K562 (cell line): ENCODE results near the gene ENTREP1. TPM values are rescaled to one million over a fixed set of nuclear protein-coding genes. Genes with fewer than 3 reads are reported as not detected.

ENCODE experiments used
- ATAC-seq: fragments of 200-7000 bp; cut with Tn5 transposase; 3 replicates; pipeline ENCODE4 v1.9.1; 2020; ENCODE audit warnings: moderate library complexity
- BruUV-seq: library from RNA; stranded (reverse); fragments of 400-500 nt; replicated peaks from 2 replicates; lab custom pipeline; 2021; lab: Mats Ljungman, UMichigan
- CTCF ChIA-PET: fragments of 300-600 bp; formaldehyde crosslinking; extraction: SDS; loops from one replicate; lab custom pipeline; 2021; ENCODE audit warnings: low intra/inter-chr PET ratio; lab: Yijun Ruan, JAX
- POLR2A ChIA-PET: fragments of 300-600, 350-650 bp; sonication (Branson Sonifier 250); formaldehyde crosslinking; extraction: SDS; loops from one replicate; lab custom pipeline; 2021; ENCODE audit warnings: antibody characterized with exemption, inconsistent platforms; lab: Yijun Ruan, JAX
- DNase-seq, 4 experiments: peaks; one replicate each; pipeline versions ENCODE4 v3.0.0 to v3.0.0-alpha.2; 2011 to 2018; ENCODE audit warnings: low spot score in 3 of 4, mixed read lengths in 3 of 4; ENCODE audit errors: extremely low read depth in 1 of 4
- FAIRE-seq: peaks from 2 replicates; lab custom pipeline; 2011; peaks lifted over from hg19 to GRCh38; lab: Jason Lieb, UNC
- H2AFZ ChIP-seq: 2 replicates; pipeline ENCODE4 v1.6.0; 2011; ENCODE audit warnings: low read depth, low read length, control low read depth, inconsistent platforms
- H3K27ac ChIP-seq: fragments of 200-600 bp; 3 replicates; pipeline ENCODE4 v1.8.0; 2011; ENCODE audit warnings: low read depth, mild to moderate bottlenecking, control low read depth, inconsistent platforms, low read length, moderate library complexity, mixed read lengths; ENCODE audit errors: extremely low read depth
- H3K27me3 ChIP-seq, 2 experiments: fragments of 300-600 bp in 1 of 2; 2 replicates in 1 of 2; 3 replicates in 1 of 2; pipeline versions ENCODE4 v1.6.0 to v1.8.0; 2011; ENCODE audit warnings: inconsistent platforms in 2 of 2, low read length in 2 of 2, mild to moderate bottlenecking in 1 of 2, mixed read lengths in 1 of 2, moderate library complexity in 1 of 2; ENCODE audit not compliant: control insufficient read depth in 2 of 2, insufficient read depth in 2 of 2
- H3K36me3 ChIP-seq: fragments of 300-600 bp; 3 replicates; pipeline ENCODE4 v1.8.0; 2011; ENCODE audit warnings: mild to moderate bottlenecking, low read length, inconsistent platforms; ENCODE audit not compliant: control insufficient read depth, insufficient read depth
- H3K4me1 ChIP-seq, 2 experiments: fragments of 200-600 bp in 1 of 2; replicated peaks in 1 of 2; 2 replicates in 1 of 2; 3 replicates in 1 of 2; pipeline versions ENCODE4 v1.5.1 to v1.8.0; 2011; ENCODE audit warnings: inconsistent platforms in 2 of 2, low read length in 2 of 2, mild to moderate bottlenecking in 1 of 2, mixed read lengths in 1 of 2, moderate library complexity in 1 of 2; ENCODE audit not compliant: control insufficient read depth in 2 of 2, insufficient read depth in 2 of 2
- H3K4me2 ChIP-seq: 2 replicates; pipeline ENCODE4 v1.6.1; 2011; ENCODE audit warnings: low read length, control low read depth, inconsistent platforms, mixed read lengths; ENCODE audit not compliant: insufficient read depth
- H3K4me3 ChIP-seq: fragments of 200-600 bp; sonication (generic), shearing (Covaris generic); 2 replicates; pipeline ENCODE4 v1.5.1; 2016; ENCODE audit warnings: control low read depth, inconsistent platforms
- H3K79me2 ChIP-seq: fragments of 200-600 bp; 3 replicates; pipeline ENCODE4 v1.8.0; 2011; ENCODE audit warnings: low read length, inconsistent platforms; ENCODE audit not compliant: control insufficient read depth, insufficient read depth
- H3K9ac ChIP-seq, 2 experiments: 2 replicates each; pipeline versions ENCODE4 v1.6.0 to v1.6.1; 2011; ENCODE audit warnings: low read depth in 2 of 2, low read length in 2 of 2, control low read depth in 1 of 2, inconsistent platforms in 1 of 2, mild to moderate bottlenecking in 1 of 2, mixed read lengths in 1 of 2; ENCODE audit not compliant: insufficient read depth in 1 of 2
- H3K9me1 ChIP-seq: one replicate; pipeline ENCODE4 v1.6.0; 2011; ENCODE audit warnings: inconsistent platforms, mild to moderate bottlenecking, low read length, moderate library complexity; ENCODE audit not compliant: control insufficient read depth, insufficient read depth
- H3K9me3 ChIP-seq: replicated peaks from 2 replicates; pipeline ENCODE4 v1.5.1; 2011; ENCODE audit warnings: low read depth, low read length, inconsistent platforms; ENCODE audit not compliant: control insufficient read depth, insufficient read depth
- H4K20me1 ChIP-seq: replicated peaks from 2 replicates; pipeline ENCODE4 v1.6.1; 2011; ENCODE audit warnings: low read length, inconsistent platforms, mixed read lengths; ENCODE audit not compliant: control insufficient read depth, insufficient read depth
- BRD9 ChIP-seq: fragments of 450-650 bp; IDR thresholded peaks from 2 replicates; pipeline ENCODE4 v1.6.1; 2018; ENCODE audit warnings: low read depth; ENCODE audit not compliant: partially characterized antibody
- DDX20 ChIP-seq: fragments of 450-650 bp; IDR thresholded peaks from 2 replicates; pipeline ENCODE4 v1.6.1; 2016; ENCODE audit warnings: missing genetic modification characterization, low read depth, mild to moderate bottlenecking, missing compliant biosample characterization, moderate library complexity
- EP300 ChIP-seq: IDR thresholded peaks from 2 replicates; pipeline ENCODE4 v1.6.1; 2012; ENCODE audit warnings: low read length, improper control_type of control experiment
- EP400 ChIP-seq: fragments of 450-650 bp; IDR thresholded peaks from 2 replicates; pipeline ENCODE4 v1.6.1; 2017; ENCODE audit warnings: antibody characterized with exemption, mild to moderate bottlenecking, moderate library complexity
- EWSR1 ChIP-seq: fragments of 450-650 bp; IDR thresholded peaks from 2 replicates; pipeline ENCODE4 v1.6.1; 2018; ENCODE audit warnings: borderline replicate concordance, mild to moderate bottlenecking, low read depth, moderate library complexity; ENCODE audit not compliant: partially characterized antibody
- GTF3C2 ChIP-seq: IDR thresholded peaks from 3 replicates; pipeline ENCODE4 v1.6.1; 2011; ENCODE audit warnings: borderline replicate concordance, mild to moderate bottlenecking, moderate library complexity; ENCODE audit not compliant: insufficient read length; ENCODE audit errors: extremely low read depth
- MBD2 ChIP-seq: sonication (generic); IDR thresholded peaks from 2 replicates; pipeline ENCODE4 v1.6.1; 2016; ENCODE audit warnings: low read depth, borderline replicate concordance
- PCBP1 ChIP-seq: fragments of 200-400 bp; formaldehyde crosslinking; IDR thresholded peaks from 2 replicates; pipeline ENCODE4 v1.6.1; 2018; ENCODE audit warnings: mild to moderate bottlenecking, low read depth, low read length; ENCODE audit not compliant: poor library complexity, severe bottlenecking
- POLR2B ChIP-seq: fragments of 450-650 bp; IDR thresholded peaks from 2 replicates; pipeline ENCODE4 v1.6.1; 2018; ENCODE audit warnings: low read depth; ENCODE audit not compliant: partially characterized antibody
- RCOR1 ChIP-seq, 2 experiments: IDR thresholded peaks; 2 replicates each; pipeline ENCODE4 v1.6.1; 2012; ENCODE audit warnings: low read depth in 2 of 2, low read length in 2 of 2, borderline replicate concordance in 1 of 2, improper control_type of control experiment in 1 of 2
- SLC30A9 ChIP-seq: fragments of 250-450 bp; sonication (Bioruptor Pico); IDR thresholded peaks from 2 replicates; pipeline ENCODE4 v1.8.0; 2022; ENCODE audit warnings: mild to moderate bottlenecking, moderate library complexity
- SPI1 ChIP-seq: IDR thresholded peaks from 2 replicates; pipeline ENCODE4 v1.6.1; 2011; ENCODE audit warnings: low read depth, low read length, control low read depth, borderline replicate concordance
- ZNF274 ChIP-seq: IDR thresholded peaks from 2 replicates; pipeline ENCODE4 v1.6.1; 2011; ENCODE audit warnings: low read depth, mild to moderate bottlenecking, low read length, moderate library complexity, borderline replicate concordance
- WGBS: fragments of 100-300 bp; shearing (Covaris generic); methylation state at CpG from one replicate; pipeline ENCODE4 v1.1.6; 2016; ENCODE audit warnings: low coverage, mixed read lengths; ENCODE audit not compliant: insufficient coverage; ENCODE audit errors: missing lambda C conversion rate; 5-methylcytosine and 5-hydroxymethylcytosine counted together
- in situ Hi-C: fragments of 300-500 bp; cut with MboI; formaldehyde crosslinking; loops from 4 replicates; pipeline ENCODE4 v1.15.0; 2018; ENCODE audit warnings: inconsistent platforms, mixed read lengths
- intact Hi-C: fragments of 100-400 bp; cut with micrococcal nuclease; formaldehyde crosslinking; loops from 2 replicates; pipeline ENCODE4 v1.14.2; 2022
- polyA plus RNA-seq, 8 experiments: library from polyadenylated mRNA; depleted of rRNA in 4 of 8; stranded (reverse) in 5 of 8; unstranded in 3 of 8; fragments of >200 nt; fragmentation: Nextera tagmentation in 2 of 8; fragmentation: Illumina TruSeq in 1 of 8; extraction: Ambion mirVana in 2 of 8; extraction: Trizol in 1 of 8; gene quantifications; 2 replicates each; pipeline versions ENCODE4 v1.2.1 to v1.2.3, GENCODE V29; 2011 to 2014; ENCODE audit warnings: inconsistent platforms in 1 of 8, missing spikeins in 1 of 8
- total RNA-seq, 7 experiments: library from RNA; depleted of rRNA in 6 of 7; stranded (reverse); fragments of >200 nt in 6 of 7; fragmentation: Illumina TruSeq in 2 of 7; extraction: Trizol in 2 of 7; gene quantifications; 2 replicates each; pipeline versions ENCODE4 v1.2.1 to v1.2.3, GENCODE V29; 2011 to 2021; ENCODE audit warnings: low replicate concordance in 1 of 7
- TF ChIP-seq, protein P1 (sequence below): fragments of 250-450 bp; sonication (Bioruptor Pico); IDR thresholded peaks from 2 replicates; pipeline ENCODE4 v1.6.1; 2021; ENCODE audit warnings: mild to moderate bottlenecking
- TF ChIP-seq, protein P2 (sequence below): fragments of 450-650 bp; IDR thresholded peaks from 2 replicates; pipeline ENCODE4 v1.6.1; 2016; ENCODE audit warnings: antibody characterized with exemption

Gene ENTREP1
- total and polyA plus RNA-seq, 9 of the 15 experiments (the other 6 are each of a cell fraction or from before 2014, with no cell fraction given), result not detected

GRCh38 chr9:69391487-69391886, 66.5 kb downstream of the ENTREP1 start:
- Histone ChIP-seq H4K20me1 (no peaks in the 10 kb centered on the region), H3K4me1 (no peaks in the 10 kb centered on the region), H3K9me3 (no peaks in the 10 kb centered on the region), H3K4me3 (no peak overlapping the region), H3K36me3 (no peaks in the 10 kb centered on the region), H3K9ac (no peak overlapping the region), H2AFZ (no peak overlapping the region), H3K4me2 (no peak overlapping the region), H3K27me3 (peaks cover 2 to 41% of the 10 kb centered on the region in 2 experiments; a peak in 3 of 5 replicates), H3K9me1 (no peaks in the 10 kb centered on the region)
- FAIRE-seq (no peak), DNase-seq (no peak), ATAC-seq (no peak)
- no TSS peak for BruUV-seq
- POLR2A ChIA-PET, result no interaction called here
- in situ Hi-C loops, result no loop called here
- 0% methylated on average over 3 of the region's 11 CpGs for WGBS
- TF ChIP-seq EP400 (no peak), BRD9 (no peak), POLR2B (no peak), EWSR1 (no peak), MBD2 (no peak), ZNF274 (no peak), EP300 (no peak), DDX20 (tag) (no peak), SPI1 (no peak), RCOR1 (IDR thresholded peaks at IDR 0.05; ENCODE audit: borderline replicate concordance in 1 of 2, low read depth in 2 of 2, low read length in 2 of 2) (no peak), GTF3C2 (no peak), PCBP1 (no peak), SLC30A9 (CRISPR knock-in tag) (no peak)
- TF ChIP-seq, protein P1, sequence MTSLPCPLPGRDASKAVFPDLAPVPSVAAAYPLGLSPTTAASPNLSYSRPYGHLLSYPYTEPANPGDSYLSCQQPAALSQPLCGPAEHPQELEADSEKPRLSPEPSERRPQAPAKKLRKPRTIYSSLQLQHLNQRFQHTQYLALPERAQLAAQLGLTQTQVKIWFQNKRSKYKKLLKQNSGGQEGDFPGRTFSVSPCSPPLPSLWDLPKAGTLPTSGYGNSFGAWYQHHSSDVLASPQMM (CRISPR knock-in tag), result no peak
- TF ChIP-seq, protein P2, sequence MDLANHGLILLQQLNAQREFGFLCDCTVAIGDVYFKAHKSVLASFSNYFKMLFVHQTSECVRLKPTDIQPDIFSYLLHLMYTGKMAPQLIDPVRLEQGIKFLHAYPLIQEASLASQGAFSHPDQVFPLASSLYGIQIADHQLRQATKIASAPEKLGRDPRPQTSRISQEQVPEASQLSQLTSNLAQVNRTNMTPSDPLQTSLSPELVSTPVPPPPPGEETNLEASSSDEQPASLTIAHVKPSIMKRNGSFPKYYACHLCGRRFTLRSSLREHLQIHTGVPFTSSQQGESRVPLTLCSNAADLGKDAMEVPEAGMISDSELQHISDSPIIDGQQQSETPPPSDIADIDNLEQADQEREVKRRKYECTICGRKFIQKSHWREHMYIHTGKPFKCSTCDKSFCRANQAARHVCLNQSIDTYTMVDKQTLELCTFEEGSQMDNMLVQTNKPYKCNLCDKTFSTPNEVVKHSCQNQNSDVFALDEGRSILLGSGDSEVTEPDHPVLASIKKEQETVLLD, result no peak
- TF ChIP-seq, all 486 proteins: peak for 0
- CTCF ChIA-PET, result no interaction called here
- intact Hi-C loops, result no loop called here
- Histone ChIP-seq H3K79me2 (no peaks in the 10 kb centered on the region), H3K27ac (no peak overlapping the region)
